ENCODE results near the gene IP6K1. TPM values are rescaled to one million over a fixed set of nuclear protein-coding genes. Genes with fewer than 3 reads are reported as not detected.

Gene IP6K1
- total RNA-seq, 1 experiment from 2014 or later, result 30.6 TPM

DNA sequence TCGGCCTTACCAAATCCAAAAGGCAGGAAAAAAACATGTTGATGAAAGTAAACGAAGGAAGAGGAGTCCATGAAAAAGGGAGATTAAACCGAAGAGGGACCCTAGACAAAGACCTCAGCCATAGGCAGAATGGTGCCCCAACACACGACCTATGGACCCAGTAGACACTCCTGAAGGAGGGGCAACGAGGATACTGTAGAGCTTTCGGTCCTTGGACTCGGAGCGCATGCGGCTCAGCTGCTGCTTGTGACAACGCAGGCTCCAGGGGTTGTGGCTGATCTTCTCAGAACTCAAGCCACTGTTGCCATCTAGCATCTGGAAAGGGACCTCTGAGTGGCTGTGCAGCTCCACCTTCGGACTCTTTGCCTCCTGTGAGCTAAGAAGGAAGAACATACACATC, 53.7 kb downstream of the IP6K1 start:
- no peak for ATAC-seq
- Histone ChIP-seq H3K9me2 (ENCODE audit: insufficient read depth) (no peaks in the 10 kb centered on the region), H3K4me3 (replicated peaks in 1 of 2; ENCODE audit: low read depth in 1 of 2, low read length in 2 of 2) (no peak overlapping the region), H4K20me1 (ENCODE audit: insufficient read depth) (no peaks in the 10 kb centered on the region), H3K9ac (ENCODE audit: low read length) (no peak overlapping the region), H2AFZ (ENCODE audit: low read depth, low read length, poor library complexity, severe bottlenecking) (no peak overlapping the region), H3K9me3 (ENCODE audit: control insufficient read depth in 1 of 2, insufficient read depth in 1 of 2, low read depth in 1 of 2, low read length in 2 of 2) (no peaks in the 10 kb centered on the region), H3K27ac (ENCODE audit: low read depth, low read length) (no peak overlapping the region), H3K4me2 (ENCODE audit: low read length) (no peak overlapping the region), H3K27me3 (ENCODE audit: insufficient read depth, low read length) (no peaks in the 10 kb centered on the region), H3K36me3 (ENCODE audit: control insufficient read depth in 1 of 2, insufficient read depth in 2 of 2, low read length in 2 of 2) (peaks cover 23 to 26% of the 10 kb centered on the region in 2 experiments; a peak in 3 of 4 replicates), H3K79me2 (ENCODE audit: insufficient read depth, low read length) (peaks cover 8% of the 10 kb centered on the region; the same call in 1 of the 2 replicates), H3K4me1 (ENCODE audit: control insufficient read depth in 1 of 2, insufficient read depth in 2 of 2, low read length in 2 of 2) (no peaks in the 10 kb centered on the region)
- no peak for DNase-seq (ENCODE audit: low read depth, low spot score)
- TF ChIP-seq FOSL1 (IDR thresholded peaks at IDR 0.05; ENCODE audit: low read depth) (no peak), EZH2phosphoT487 (IDR thresholded peaks at IDR 0.05; ENCODE audit: borderline replicate concordance) (no peak), CBX3 (IDR thresholded peaks at IDR 0.05; ENCODE audit: low read depth) (no peak), CEBPB (IDR thresholded peaks at IDR 0.05; ENCODE audit: low read depth) (no peak), ELF1 (IDR thresholded peaks at IDR 0.05; ENCODE audit: borderline replicate concordance, low read depth) (no peak), ZFX (IDR thresholded peaks at IDR 0.05) (no peak), ZNF274 (IDR thresholded peaks at IDR 0.05; ENCODE audit: low read depth, low read length) (no peak), SIN3A (IDR thresholded peaks at IDR 0.05; ENCODE audit: low read depth) (no peak), SP1 (IDR thresholded peaks at IDR 0.05; ENCODE audit: low read depth) (no peak), TCF7L2 (IDR thresholded peaks at IDR 0.05; ENCODE audit: borderline replicate concordance, extremely low read depth, insufficient read depth, insufficient read length) (no peak), RAD21 (IDR thresholded peaks at IDR 0.05; ENCODE audit: low read depth) (no peak), EGR1 (IDR thresholded peaks at IDR 0.05; ENCODE audit: low read depth) (no peak), EZH2 (IDR thresholded peaks at IDR 0.05) (no peak), SRF (IDR thresholded peaks at IDR 0.05; ENCODE audit: low read depth) (no peak), YY1 (IDR thresholded peaks at IDR 0.05; ENCODE audit: extremely low read depth, insufficient replicate concordance, low read depth, low read length) (no peak)
- TF ChIP-seq, protein P1, sequence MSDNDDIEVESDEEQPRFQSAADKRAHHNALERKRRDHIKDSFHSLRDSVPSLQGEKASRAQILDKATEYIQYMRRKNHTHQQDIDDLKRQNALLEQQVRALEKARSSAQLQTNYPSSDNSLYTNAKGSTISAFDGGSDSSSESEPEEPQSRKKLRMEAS (IDR thresholded peaks at IDR 0.05), result no peak
- TF ChIP-seq, protein P2, sequence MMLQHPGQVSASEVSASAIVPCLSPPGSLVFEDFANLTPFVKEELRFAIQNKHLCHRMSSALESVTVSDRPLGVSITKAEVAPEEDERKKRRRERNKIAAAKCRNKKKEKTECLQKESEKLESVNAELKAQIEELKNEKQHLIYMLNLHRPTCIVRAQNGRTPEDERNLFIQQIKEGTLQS (IDR thresholded peaks at IDR 0.05), result no peak
- TF ChIP-seq, protein P3, sequence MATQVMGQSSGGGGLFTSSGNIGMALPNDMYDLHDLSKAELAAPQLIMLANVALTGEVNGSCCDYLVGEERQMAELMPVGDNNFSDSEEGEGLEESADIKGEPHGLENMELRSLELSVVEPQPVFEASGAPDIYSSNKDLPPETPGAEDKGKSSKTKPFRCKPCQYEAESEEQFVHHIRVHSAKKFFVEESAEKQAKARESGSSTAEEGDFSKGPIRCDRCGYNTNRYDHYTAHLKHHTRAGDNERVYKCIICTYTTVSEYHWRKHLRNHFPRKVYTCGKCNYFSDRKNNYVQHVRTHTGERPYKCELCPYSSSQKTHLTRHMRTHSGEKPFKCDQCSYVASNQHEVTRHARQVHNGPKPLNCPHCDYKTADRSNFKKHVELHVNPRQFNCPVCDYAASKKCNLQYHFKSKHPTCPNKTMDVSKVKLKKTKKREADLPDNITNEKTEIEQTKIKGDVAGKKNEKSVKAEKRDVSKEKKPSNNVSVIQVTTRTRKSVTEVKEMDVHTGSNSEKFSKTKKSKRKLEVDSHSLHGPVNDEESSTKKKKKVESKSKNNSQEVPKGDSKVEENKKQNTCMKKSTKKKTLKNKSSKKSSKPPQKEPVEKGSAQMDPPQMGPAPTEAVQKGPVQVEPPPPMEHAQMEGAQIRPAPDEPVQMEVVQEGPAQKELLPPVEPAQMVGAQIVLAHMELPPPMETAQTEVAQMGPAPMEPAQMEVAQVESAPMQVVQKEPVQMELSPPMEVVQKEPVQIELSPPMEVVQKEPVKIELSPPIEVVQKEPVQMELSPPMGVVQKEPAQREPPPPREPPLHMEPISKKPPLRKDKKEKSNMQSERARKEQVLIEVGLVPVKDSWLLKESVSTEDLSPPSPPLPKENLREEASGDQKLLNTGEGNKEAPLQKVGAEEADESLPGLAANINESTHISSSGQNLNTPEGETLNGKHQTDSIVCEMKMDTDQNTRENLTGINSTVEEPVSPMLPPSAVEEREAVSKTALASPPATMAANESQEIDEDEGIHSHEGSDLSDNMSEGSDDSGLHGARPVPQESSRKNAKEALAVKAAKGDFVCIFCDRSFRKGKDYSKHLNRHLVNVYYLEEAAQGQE (IDR thresholded peaks at IDR 0.05; ENCODE audit: low read depth), result no peak
- TF ChIP-seq, protein P4, sequence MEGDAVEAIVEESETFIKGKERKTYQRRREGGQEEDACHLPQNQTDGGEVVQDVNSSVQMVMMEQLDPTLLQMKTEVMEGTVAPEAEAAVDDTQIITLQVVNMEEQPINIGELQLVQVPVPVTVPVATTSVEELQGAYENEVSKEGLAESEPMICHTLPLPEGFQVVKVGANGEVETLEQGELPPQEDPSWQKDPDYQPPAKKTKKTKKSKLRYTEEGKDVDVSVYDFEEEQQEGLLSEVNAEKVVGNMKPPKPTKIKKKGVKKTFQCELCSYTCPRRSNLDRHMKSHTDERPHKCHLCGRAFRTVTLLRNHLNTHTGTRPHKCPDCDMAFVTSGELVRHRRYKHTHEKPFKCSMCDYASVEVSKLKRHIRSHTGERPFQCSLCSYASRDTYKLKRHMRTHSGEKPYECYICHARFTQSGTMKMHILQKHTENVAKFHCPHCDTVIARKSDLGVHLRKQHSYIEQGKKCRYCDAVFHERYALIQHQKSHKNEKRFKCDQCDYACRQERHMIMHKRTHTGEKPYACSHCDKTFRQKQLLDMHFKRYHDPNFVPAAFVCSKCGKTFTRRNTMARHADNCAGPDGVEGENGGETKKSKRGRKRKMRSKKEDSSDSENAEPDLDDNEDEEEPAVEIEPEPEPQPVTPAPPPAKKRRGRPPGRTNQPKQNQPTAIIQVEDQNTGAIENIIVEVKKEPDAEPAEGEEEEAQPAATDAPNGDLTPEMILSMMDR (IDR thresholded peaks at IDR 0.05 in 2 of 3, conservative IDR thresholded peaks at IDR 0.05 in 1 of 3; ENCODE audit: borderline replicate concordance in 1 of 3, insufficient read depth in 1 of 3, low read depth in 2 of 3, low read length in 2 of 3), result no peak
- intact Hi-C loops (cut with micrococcal nuclease), result no loop called here
- POLR2A ChIA-PET, result no interaction called here
- no TSS peak for BruUV-seq (replicated peaks)
- RAD21 ChIA-PET (ENCODE audit: low non-redundant PET in 1 of 2, low total read pairs in 2 of 2, uncharacterized antibody in 2 of 2, unreplicated experiment in 2 of 2), result no interaction called here
- CTCF ChIA-PET, result no interaction called here
